Mesodermal cell (in vitro differentiated cells): ENCODE data around the gene TNS1.
A peak's percentile ranks its signal among the peaks of the same experiment; 100 is the strongest.

Experiments used
- H3K27ac ChIP-seq: 2 replicates; pipeline ENCODE4 v1.7.0; 2013; ENCODE audit warnings: mild to moderate bottlenecking, low read depth, low read length, moderate library complexity; ENCODE audit not compliant: severe bottlenecking
- H3K36me3 ChIP-seq: 2 replicates; pipeline ENCODE4 v1.7.1; 2013; ENCODE audit warnings: mild to moderate bottlenecking, low read length, moderate library complexity; ENCODE audit not compliant: control insufficient read depth, insufficient read depth
- H3K4me1 ChIP-seq: one replicate; pipeline ENCODE4 v1.7.1; 2013; ENCODE audit warnings: mild to moderate bottlenecking, low read length; ENCODE audit not compliant: insufficient read depth, control insufficient read depth, poor library complexity, severe bottlenecking
- H3K4me3 ChIP-seq: 2 replicates; pipeline ENCODE4 v1.7.0; 2013; ENCODE audit warnings: low read length, control low read depth, mild to moderate bottlenecking; ENCODE audit not compliant: insufficient read depth, poor library complexity, severe bottlenecking; ENCODE audit errors: extremely low read depth
- H3K9me3 ChIP-seq: 2 replicates; pipeline ENCODE4 v1.7.1; 2013; ENCODE audit warnings: mild to moderate bottlenecking, low read length, moderate library complexity; ENCODE audit not compliant: control insufficient read depth
- WGBS, 2 experiments: methylation state at CpG; one replicate each; pipeline ENCODE4 v1.1.5; 2013; ENCODE audit warnings: missing lambda C conversion rate in 2 of 2; ENCODE audit not compliant: insufficient coverage in 2 of 2; 5-methylcytosine and 5-hydroxymethylcytosine counted together

TNS1 gene

DNA sequence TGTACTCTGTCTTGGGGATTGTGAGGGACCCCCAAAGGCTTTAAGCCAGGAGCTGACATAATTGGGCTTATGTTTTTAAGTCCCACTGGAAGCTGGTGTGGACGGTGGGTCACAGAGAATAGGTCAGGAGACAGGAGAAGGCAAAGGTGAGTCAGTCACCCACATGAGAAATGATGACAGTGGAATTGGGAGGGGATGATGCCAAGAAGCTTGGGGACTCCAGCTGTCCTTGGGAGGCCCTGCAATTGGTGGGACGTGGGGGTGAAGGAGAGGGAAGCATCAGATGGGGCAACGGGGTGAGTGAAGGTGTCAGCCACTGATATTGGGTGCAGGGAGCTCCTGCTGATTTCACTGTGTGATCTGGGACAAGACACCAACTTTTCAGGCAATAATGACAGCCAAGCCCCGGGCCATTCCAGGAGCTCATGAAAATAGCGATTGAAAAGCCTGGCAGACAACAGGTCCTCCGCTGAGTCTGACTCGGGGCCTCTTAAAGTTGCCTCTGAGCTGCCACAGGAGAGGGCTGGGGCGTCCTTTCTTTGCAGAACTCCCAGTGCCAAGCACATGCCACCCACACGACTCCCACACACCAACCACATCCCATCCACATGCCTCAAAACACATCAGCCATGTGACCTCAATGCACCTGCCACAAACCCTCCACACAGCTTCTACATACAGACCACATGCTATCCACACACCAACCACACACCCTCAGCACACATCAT lies 13.4 kb downstream of the TNS1 start:
- Histone ChIP-seq H3K36me3 (peaks cover 13% of the 10 kb centered on the region), H3K27ac (no peak overlapping the region)
- WGBS, 2 experiments: 94 to 96% methylated on average over 8 to 9 of the region's 9 CpGs

DNA sequence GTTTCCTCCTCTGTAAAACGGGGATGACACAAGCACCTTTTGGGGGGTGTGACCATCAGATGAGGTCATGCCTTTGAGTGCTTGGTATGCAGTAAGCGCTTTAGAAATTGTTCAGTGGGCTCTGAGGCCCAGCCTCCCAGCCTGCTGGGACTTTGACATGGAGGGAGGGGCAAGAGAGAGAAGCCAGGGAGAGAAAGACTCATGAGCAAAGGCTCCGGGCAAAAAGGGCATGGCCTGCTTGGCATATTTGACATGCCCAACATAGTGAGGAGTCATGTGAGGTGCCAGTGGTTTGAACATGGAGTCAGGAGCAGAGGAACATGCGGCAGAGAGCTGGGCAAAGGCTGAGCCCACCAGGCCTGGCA lies 14.0 kb downstream of the TNS1 start:
- whole genome bisulfite sequencing, 2 experiments: 78 to 86% methylated on average over 3 of the region's 4 CpGs
- Histone ChIP-seq H3K27ac (no peak overlapping the region), H3K4me3 (no peak overlapping the region), H3K36me3 (peaks cover 15% of the 10 kb centered on the region), H3K4me1 (peaks cover 13% of the 10 kb centered on the region), H3K9me3 (no peaks in the 10 kb centered on the region)

More for the DNA sequence above, 13.4 kb downstream of the TNS1 start:
- Histone ChIP-seq H3K9me3 (no peaks in the 10 kb centered on the region), H3K4me1 (peaks cover 19% of the 10 kb centered on the region), H3K4me3 (no peak overlapping the region)

DNA sequence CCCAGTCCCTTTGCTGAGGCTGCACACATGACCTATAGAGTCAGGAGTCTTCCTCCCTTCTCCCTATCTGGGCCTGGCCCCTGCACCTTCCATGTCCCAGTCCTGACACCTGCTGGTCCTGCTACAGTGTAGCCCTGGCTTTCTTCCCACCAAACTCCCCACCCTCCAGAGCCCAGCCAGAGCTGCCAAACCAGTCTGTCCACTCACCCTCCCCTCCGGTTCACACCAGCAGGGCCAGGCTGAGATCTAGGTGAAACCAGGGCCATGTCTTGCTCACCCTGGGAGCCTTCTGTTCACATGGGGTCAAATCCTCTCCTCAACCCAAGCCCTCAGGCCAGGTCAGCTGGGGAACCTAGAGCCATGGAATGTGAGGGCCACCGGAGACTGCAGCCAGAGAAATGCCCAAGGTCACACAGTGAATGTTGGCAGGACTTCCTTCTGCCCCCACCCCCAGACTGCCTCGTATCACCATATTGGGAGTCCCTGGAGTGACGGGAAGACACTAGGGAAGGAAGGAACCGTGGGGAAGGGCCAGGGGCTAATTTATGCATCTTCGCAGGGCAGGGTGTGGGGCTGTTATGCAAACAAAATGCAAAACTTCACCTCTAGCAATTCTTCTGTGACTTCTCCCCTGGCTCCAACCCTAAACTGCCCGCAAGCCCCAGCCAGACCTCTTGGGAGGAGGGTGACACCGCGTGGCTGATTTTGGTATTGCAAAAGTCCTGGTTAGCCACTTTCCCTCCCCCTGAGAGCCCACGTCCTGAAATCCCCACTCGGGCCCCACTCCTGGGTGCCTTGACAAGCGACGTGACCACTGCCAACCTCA lies 14.6 kb downstream of the TNS1 start:
- Histone ChIP-seq H3K9me3 (no peaks in the 10 kb centered on the region), H3K27ac (peak overlapping the region; percentile 23), H3K36me3 (peaks cover 15% of the 10 kb centered on the region), H3K4me1 (peaks cover 12% of the 10 kb centered on the region), H3K4me3 (no peak overlapping the region)
- 20 to 29% methylated on average over 2 to 6 of the region's 13 CpGs for WGBS, 2 experiments

DNA sequence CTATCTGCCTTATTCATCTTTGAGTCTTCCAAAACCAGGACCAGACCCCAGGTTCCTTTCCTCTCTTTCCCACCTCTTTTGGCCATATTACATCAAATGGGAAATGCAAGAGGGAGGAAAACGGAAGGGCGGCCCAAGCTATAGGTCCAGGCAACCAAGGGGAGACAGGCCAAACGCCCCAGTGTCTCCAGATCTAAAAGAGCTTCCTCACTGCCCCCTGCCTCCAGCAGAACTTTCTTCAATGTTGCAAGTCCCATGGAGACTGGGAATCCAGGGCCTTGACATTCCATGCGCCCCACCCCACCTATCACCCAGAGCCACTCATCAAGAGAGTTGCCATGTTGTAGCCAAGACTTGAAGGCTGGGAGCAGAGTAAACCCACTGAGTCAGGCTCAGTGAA lies 15.4 kb downstream of the TNS1 start:
- Histone ChIP-seq H3K4me1 (peaks cover 8% of the 10 kb centered on the region), H3K36me3 (peaks cover 9% of the 10 kb centered on the region), H3K9me3 (no peaks in the 10 kb centered on the region), H3K4me3 (no peak overlapping the region), H3K27ac (no peak overlapping the region)
- WGBS, 2 experiments: 90 to 97% methylated on average over 4 of the region's 4 CpGs

DNA sequence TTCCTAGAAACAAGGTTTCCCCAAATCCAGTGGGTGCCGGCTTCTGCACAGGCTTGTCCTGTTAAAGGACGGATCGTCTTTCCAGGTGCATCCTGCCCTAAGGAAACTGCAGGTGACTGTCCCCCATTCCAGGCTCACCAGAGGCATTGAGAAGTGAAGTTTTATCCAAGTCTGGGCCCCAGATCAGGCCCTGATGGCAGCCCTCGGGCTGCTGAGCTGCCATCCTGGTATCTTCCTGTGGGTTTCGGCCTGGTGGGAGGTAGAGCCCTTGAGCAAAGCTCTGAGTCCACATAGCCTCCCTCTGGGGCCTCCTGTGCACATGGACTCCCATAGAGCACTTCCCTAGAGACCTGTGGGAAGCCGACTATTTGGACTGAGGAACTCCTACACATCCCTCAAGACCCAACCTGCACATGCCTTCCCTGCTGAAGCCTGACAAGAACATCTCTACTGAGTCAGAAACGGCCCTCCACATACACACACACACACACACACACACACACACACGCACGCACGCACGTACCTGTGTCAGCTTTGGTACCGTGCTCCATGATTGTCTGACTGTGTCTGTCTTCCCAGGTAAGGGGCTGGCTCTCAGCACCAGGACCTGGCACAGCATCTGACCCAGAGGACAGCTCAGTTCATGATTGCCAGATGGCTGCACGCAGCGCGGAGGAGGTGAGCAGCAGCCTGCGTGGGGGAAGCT lies 16.4 kb downstream of the TNS1 start:
- 96 to 97% methylated on average over 11 to 15 of the region's 16 CpGs for WGBS, 2 experiments
- no peaks in the 10 kb centered on the region for H3K9me3 ChIP-seq
- peaks cover 8% of the 10 kb centered on the region for H3K4me1 ChIP-seq
- H3K27ac ChIP-seq: no peak overlapping the region
- H3K36me3 ChIP-seq: peaks cover 14% of the 10 kb centered on the region
- no peak overlapping the region for H3K4me3 ChIP-seq

DNA sequence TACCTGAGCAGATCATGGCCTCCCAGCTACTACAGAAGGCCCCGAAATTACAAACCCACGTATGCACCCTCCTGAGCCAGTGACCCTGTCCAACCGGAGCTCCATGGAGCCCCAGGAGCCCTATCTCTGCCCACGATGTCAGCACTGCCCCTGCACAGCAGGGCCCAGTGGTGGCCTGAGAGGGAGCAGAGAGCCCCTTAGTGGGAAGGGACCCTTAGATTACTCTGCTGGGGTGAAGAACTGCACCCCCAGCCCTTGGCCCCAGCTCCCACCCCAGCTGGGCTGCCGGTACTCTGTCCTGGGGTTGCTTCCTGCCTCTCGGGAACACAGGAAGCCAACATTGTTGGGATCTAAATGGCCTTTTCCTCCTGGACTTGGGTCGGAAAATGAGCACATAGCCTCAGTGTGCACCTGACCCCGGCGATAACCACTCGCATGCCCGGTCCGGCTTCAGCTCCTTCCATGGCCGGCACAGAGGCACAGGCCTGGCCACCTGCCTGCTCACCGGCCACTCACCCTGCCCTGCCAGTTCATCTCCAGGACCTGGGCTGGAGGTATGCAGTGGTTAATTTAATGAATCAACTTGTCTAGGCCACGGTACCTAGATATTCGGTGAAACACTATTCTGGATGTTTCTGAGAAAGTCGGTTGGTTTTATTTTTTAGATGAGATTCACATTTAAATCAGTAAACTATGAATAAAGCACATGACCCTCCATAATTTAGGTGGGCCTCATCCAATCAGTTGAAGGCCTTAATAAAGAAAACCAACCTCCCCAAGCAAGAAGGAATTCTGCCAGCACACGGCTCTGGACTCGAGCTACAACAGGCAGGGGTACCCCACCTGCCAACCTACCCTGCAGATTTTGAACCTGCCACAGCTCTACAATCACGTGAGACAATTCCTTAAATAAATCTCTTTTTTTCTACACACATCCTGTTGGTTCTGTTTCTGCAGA lies 19.2 kb downstream of the TNS1 start:
- H3K9me3 ChIP-seq: no peaks in the 10 kb centered on the region
- no peak overlapping the region for H3K4me3 ChIP-seq
- 87 to 94% methylated on average over 13 to 15 of the region's 20 CpGs for WGBS, 2 experiments
- H3K36me3 ChIP-seq: peaks cover 14% of the 10 kb centered on the region
- peaks cover 11% of the 10 kb centered on the region for H3K4me1 ChIP-seq
- no peak overlapping the region for H3K27ac ChIP-seq

DNA sequence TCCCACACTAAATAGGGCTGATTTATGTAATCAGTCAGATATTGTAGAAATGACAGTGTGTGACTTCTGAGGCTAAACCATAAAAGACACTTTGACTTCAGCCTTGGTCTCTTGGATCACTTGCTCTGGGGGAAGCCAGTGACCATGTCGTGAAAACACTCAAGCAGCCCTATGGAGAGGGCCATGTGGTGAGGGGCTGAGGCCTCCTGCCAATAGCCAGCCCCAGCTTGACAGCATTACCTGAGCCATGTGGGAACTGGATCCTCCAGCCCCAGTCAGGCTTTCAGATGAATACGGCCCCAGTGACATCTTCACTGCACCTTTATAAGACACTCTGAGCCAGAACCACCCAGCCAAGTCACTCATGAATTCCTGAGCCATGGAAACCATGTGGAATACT lies 20.8 kb downstream of the TNS1 start:
- Histone ChIP-seq H3K9me3 (no peaks in the 10 kb centered on the region), H3K4me1 (peaks cover 7% of the 10 kb centered on the region), H3K36me3 (peaks cover 23% of the 10 kb centered on the region), H3K27ac (no peak overlapping the region), H3K4me3 (no peak overlapping the region)
- 87 to 100% methylated on average over 2 of the region's 2 CpGs for WGBS, 2 experiments

DNA sequence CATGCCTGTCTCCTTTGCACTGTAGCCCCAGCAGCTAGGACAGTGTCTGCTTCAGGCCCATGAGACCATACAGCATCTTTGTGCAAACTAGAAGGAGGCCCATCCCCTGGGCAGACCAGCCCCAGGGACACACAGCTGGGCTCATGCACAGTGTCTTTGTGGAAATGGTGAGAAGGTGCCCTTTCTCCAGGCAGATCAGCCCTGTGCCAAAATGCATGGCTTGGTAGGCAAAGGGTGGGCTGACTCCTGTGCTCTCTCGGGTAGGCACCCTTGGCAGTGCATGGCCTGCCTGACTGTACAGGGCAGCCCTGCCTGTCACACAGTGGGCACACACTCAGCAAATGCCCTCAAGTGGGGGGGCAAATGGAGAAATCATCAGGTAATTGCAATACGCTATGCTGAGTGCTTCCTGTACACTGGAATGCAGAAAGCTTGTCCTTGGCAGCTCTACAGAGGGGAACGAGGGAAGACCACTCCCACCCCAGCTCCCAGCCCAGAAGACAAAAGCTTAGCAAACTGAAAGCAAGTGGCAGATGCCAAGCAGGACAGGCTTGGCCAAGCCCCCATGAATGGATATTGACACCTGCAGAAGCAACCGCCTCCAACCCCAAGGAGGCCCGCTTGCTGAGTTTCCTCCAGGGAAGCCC lies 21.6 kb downstream of the TNS1 start:
- 93 to 97% methylated on average over 4 to 5 of the region's 5 CpGs for WGBS, 2 experiments
- peaks cover 7% of the 10 kb centered on the region for H3K4me1 ChIP-seq

DNA sequence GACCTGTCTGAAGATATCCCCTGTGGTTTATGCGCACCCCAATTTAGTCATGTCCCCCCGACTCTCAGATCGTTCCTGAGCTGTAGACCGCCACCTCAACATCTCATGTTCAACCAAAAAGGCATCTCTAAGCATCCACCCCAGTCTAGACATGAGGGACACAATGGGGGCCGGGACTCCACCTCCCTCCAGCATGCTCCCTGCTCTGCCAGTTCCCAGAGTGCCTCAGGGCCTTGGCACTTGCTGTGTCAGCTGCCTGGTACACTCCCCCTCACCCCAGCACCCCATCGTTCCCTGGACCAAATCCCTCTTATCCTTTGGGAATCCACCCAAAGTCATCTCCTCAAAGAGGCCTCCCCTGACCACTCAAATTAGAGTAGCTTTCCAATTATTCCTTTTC lies 22.2 kb downstream of the TNS1 start:
- Histone ChIP-seq H3K4me3 (no peak overlapping the region), H3K9me3 (no peaks in the 10 kb centered on the region), H3K4me1 (peaks cover 7% of the 10 kb centered on the region), H3K27ac (no peak overlapping the region), H3K36me3 (peaks cover 25% of the 10 kb centered on the region)
- 94 to 95% methylated on average over 6 of the region's 6 CpGs for WGBS, 2 experiments

More for the DNA sequence above, 21.6 kb downstream of the TNS1 start:
- H3K4me3 ChIP-seq: no peak overlapping the region
- peaks cover 23% of the 10 kb centered on the region for H3K36me3 ChIP-seq
- no peaks in the 10 kb centered on the region for H3K9me3 ChIP-seq
- no peak overlapping the region for H3K27ac ChIP-seq
